Amygdala (tissue), 56 donors: ENCODE results near the gene ATP5MG.
"Not testable (repeated sequence)": the region's sequence is repeated elsewhere in the genome, so short reads cannot be mapped to it uniquely, and the experiment has no call there.

Source experiments
- DNase-seq, 56 donors: peaks; one replicate each; lab custom pipeline; 2025; lab: John Stamatoyannopoulos, UW

The ATP5MG gene

DNA sequence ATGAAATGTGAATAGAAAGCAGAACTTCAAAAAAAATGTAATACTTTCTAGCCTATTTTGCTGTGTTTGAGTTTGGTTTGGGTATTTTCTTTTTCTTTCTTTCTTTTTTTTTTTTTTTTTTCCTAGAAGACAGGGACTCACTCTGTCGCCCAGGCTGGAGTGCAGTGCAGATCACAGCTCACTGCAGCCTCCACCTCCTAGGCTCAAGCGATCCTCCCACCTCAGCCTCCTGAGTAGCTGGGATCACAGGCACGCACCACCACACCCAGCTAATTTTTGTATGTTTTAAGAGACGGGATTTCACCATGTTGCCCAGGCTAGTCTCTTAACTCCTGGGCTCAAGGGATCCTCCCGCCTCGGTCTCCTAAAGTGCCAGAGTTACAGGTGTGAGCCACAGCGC is 1.2 kb downstream of the ATP5MG start:
- not testable (repeated sequence) for DNase-seq

DNA sequence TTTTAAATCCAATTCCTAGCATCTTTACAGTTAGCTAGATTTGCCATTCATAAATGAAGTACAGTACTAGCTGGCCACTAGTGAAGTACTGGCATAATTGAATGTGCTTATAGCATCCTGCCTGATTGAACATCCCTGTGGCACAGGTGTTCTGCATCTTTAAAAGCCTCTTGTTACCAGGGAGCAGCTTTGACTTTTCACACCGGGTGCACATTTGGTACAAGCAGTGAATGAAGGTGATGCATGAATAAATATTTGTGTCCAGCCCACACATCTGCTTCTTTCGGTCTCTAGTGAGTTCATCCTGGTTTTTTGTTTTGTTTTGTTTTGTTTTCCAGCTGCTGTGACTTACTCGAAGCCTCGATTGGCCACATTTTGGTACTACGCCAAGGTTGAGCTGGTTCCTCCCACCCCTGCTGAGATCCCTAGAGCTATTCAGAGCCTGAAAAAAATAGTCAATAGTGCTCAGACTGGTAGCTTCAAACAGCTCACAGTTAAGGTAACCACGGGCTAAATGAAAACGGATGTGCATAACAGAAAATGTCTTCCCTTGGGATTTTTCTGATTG is 5.3 kb downstream of the ATP5MG start:
- DNase-seq: peak in 2 of 56 donors; percentile 2 to 7

DNA sequence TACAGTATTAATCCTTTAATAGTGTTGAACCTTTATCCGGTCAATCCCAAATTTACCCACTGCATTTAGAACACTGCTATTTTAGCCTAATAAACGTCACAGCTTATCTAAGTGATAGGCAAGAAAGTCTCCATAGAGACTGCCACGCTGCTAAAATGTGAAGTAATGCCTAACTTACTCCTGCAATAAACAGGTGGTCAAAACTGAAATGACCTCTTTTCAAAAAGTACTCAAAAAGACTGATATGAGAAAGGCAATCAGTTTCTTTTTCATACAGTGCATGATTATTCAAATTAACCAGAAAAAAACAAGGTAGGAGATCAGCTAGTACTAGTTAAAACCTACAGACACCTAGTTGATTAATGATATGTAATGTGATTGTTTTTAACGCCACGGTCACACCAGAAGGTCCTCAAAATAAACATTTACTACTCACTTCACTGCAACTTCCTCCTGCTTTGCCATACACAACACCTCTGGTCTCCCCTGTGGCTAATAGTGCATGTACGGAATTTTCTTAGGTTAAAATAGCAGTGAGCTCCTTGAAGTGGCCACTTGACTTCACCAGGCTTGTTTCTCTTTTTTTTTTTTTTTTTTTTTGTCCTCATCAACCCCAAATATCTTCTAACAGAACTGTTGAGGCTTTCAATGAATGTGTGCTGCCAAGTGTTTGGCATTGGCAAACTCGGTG is 8.8 kb downstream of the ATP5MG start:
- no peak for DNase-seq

DNA sequence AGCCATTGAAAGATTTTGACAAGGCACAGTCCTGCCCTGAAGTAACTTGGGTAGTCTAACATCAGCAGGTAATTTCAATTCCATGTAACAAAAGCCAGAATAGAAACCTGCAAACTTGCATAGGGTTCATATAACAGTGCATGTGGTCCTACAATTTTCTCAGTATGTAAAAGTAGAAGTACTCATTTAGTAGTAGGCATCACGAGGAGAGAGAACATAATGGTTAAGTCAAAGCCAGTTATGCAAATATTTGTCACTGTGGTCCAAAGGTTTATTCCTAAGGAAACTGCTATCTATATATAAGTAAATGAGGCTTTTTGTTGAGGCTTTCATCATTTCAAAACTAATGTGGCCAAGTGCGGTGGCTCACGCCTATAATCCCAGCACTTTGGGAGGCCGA is 10.1 kb downstream of the ATP5MG start:
- DNase-seq: no peak

DNA sequence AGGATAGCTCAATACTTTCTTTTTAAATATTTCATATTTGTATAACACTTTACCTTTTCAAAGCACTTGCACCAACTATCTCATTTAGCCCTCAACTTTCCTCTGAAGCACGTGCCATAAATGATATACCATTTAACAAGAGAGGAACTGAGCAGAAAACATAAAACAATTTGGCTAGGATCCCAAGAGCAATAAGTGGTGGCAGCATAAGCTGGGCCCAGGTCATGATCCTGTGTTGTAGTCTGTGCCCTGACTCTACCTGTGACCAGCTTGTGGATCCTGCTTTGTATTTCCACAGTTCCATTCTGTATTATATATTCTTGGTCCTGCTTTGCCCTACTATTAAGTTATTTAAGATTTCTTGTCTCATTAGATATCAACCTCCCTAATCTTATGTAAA is 11.5 kb downstream of the ATP5MG start:
- DNase-seq: no peak

DNA sequence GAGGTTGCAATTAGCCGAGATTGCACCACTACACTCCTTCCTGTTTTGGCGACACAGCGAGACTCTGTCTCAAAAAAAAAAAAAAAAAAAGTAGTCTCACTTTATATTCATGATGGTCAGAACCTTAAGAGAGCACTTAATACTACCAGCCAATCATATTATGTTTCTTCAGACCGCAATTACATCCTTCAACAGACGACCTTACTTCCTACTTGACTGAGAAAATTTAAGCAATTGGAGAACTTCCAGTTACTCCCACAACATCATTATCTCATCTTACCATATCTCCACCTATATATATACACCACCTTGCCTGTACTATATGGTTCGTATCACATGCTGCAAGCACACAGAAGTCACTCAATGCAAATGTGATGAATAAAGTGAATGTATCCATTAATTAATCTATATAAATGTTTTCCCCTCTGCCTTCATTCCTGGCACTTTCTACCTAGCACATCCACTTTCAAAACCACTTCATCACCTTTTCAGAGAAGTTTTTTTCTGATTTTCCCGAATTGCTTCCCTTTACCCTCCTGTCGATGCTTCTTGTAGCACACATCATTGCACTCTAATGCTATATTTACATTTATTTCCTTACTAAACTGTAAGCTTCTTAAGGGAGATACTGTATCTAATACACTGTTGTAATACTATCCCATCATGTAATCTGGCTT is 13.8 kb downstream of the ATP5MG start:
- no peak for DNase-seq

DNA sequence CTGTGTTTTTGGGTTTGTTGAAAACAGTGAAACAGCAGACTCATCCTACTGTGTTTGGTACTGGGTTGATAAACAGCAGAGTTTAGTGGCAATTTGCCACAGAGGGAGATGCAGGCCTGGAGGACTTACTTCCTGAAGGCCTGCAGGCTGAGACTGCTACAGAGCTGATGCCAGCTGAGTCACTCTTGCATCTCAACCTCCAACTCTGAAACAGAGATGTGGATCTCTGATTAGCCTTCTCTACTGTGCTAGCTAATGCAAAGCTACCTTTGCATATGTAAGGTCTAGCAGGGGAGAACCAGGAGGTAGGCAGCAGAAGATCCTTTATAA is 14.3 kb downstream of the ATP5MG start:
- peak in 4 of 56 donors; percentile 3 to 55 (median 7) for DNase-seq

DNA sequence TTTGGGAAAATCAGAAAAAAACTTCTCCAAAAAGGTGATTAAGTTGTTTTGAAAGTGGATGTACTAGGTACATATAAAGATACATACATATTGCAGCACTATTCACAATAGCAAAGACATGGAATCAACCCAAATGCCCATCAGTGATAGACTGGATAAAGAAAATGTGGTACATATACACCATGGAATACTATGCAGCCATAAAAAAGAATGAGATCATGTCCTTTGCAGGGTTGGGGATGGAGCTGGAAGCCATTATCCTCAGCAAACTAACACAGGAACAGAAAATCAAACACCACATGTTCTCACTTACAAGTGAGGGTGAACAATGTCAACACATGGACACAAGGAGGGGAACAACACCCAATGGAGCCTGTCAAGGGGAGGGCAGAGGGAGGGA is 15.5 kb downstream of the ATP5MG start:
- not testable (repeated sequence) for DNase-seq

DNA sequence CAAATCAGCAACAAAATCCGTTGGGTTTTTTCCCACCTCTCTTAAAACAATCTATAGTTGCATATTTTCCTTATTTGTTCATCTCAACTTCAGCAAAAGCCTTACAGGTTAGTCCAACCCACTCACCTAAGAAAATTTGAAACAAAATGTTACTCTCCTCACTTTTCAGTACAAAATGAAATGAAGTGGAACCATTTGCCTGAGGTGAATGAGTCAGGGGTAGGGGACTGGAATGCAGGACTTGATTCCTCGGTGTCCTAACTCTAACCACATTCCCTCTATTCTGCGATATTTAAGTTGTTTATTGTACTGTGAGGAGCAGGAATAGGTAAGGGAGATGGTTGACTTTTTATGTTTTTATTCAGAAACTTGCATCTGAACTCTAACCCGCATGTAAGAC is 16.4 kb downstream of the ATP5MG start:
- no peak for DNase-seq

DNA sequence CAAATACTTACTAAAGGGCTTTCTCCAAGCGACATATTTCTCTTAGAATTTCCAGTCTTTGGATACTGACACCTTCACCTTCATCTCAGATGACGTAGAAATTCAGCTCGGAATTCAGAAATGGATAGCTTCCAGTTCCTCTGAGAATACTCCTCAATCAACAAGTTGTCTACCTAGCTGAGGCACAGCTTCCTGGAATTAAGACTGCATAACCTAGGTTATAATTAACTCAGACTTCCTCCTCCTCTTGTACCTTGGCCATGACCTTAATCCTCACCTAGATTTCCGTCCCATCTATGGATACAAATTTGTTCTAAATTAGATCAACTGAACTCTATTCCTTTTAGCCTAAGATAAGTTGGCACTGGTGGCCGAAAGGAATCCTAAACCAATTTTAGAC is 17.4 kb downstream of the ATP5MG start:
- no peak for DNase-seq

DNA sequence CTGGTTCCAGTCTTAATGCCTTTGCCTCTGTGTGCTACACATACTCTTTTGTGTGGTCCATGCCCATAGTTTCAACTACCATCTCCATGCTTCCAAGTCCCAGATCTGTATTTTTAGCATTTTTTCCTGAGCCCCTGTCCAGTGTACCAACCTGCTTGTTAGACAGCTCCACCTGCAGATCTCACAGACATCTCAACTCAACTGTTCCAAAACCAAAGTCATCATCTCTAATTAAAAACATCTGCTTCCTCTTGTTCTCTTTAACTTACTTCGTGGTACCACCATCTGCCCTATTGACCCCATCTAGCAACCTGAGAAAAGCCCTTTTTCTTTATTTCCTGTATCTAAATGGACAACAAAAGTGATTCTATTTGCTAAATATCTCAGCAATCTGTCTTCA is 26.3 kb downstream of the ATP5MG start:
- DNase-seq: no peak

DNA sequence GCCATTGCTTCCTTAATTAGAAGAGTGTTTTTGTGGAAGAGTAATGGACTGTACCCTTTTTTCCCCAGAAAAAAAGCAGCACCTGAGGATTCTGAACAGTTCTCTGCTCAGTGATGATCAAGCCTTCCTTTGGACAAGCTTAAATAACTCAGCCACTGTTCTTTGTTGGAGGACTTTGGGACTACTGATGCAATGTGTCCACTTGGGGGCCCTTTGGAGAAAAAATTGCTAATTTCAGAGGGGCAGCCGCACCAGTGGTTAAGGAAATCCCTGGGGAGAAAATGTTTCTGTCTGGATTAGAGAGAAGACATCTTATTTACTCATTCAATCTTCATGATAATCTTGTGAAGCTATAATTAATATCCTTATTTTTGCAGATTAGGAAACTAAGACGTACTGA is 29.6 kb downstream of the ATP5MG start:
- DNase-seq: no peak

DNA sequence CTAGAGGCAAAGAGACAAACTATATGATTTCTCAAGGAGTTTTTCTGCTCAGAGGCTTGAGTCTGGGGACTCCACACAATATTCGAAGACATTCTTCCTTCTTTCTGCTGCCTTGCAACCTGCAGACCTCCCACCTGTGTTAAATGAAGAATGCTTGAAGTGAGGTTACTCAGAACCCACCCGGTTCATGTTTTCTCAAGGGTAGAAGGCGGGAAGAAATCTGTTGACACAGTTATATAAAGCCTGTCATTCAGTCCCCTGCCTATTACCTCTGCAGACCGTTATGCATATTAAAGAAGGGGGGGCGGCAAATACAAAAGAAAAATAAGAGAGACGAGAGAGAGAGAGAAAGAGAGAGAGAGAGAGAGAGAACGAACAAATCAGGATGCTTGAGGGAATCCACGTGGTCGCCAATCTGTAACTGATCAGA is 32.7 kb downstream of the ATP5MG start:
- DNase-seq: peak in 1 of 56 donors; percentile 15

DNA sequence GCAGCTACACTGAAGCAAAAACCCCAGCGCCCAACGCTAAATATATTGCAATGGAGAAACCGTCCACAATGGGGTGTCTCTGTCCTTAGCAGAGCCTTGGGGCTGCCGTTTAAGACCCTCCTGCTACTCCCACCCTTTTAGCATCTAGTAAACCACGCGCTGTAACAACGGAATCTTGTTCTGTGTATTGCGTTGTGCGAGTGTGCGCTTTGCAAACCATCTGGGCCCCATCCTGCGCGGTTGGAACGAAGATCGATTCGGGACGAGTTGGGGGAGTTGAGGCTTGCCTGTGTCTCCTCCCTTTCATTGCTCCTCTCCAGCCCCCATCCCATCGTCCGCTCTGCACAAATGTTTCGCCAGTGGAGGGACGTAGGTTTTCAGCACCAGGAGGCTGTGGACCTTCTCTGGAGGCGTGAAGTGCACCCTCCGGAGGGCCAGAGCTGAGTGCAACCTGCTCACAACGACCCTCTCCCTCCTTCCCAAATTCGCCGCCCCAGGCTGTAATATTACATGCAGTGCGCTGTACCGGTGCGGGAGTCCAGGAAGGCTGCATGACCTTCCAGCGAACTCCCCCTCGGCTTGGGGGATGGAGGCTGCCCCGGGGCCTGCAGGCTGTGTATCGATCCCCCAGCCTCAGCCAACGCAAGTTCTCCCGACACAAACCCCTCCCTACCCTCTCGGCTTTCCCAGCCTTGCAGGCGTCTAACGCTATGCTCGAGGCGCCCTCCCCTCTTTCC is 33.3 kb downstream of the ATP5MG start:
- DNase-seq: peak in 26 of 56 donors; percentile 31 to 74 (median 45)

DNA sequence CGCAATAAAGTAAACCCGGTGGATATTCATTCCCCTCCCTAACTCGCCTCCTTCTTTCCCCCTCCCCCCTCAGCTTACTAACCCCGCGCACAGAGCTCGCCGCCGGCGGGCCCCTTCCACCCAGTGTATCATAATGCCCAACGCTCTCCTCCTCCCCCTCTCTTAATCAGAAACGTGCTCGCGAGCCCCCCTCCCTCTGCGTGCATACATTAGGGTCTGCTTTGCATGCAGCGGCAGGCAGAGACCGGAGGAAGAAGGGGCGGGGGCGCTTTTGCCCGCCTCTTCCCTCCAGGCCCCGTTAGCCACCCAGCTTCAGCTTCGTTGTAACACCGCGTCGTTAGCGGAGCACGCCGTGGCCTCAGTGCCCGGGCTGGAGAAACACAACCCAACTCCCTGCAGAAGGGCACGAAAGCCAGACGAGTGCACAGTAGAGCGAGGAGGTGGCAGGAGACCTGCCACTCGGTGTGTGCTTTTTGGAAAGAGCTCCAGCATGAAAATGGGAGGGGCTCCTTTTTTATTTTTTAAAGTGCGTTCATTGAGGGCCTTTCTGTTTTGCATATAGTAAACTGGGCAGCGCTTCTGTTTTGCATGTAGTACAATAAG is 34.0 kb downstream of the ATP5MG start:
- peak in 31 of 56 donors; percentile 18 to 78 (median 58) for DNase-seq

DNA sequence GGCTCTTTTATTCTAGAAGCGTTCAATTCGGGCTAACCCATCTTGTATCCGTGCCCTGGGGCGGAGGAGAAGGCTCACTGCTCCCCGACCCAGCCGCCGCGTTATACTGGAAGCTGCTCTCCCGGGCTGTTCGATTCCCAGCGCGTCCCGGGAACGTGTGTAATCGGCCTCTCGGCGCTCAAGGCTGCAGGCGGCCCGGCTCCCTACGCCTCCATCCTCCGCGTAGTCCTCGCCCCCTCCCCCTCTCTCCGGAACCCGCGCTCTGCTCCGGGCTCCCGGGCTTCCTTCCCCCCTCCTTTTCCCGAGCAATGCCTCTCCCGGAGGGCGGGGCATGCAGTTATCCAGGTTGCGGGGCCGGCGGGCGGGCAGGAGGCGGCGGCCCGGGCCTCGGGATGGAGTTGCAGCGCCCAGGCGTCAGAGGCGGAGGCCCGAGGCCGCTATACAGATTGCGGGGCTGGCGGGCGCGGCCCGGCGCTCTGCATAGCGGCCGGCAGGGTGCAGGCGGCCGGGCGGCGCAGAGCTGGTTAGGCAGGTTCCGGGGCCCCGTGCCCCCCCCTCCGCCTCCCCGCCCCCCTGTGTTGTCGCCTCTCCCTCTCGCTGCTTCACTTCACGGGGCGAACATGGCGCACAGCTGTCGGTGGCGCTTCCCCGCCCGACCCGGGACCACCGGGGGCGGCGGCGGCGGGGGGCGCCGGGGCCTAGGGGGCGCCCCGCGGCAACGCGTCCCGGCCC is 34.7 kb downstream of the ATP5MG start, which contains the start of gene KMT2A:
Gene KMT2A (plus strand): TSS at position 600 of the 732 bp plus-strand sequence. CDS start 21 bp downstream, at position 621.
- peak in 54 of 56 donors; percentile 68 to 98 (median 94) for DNase-seq

DNA sequence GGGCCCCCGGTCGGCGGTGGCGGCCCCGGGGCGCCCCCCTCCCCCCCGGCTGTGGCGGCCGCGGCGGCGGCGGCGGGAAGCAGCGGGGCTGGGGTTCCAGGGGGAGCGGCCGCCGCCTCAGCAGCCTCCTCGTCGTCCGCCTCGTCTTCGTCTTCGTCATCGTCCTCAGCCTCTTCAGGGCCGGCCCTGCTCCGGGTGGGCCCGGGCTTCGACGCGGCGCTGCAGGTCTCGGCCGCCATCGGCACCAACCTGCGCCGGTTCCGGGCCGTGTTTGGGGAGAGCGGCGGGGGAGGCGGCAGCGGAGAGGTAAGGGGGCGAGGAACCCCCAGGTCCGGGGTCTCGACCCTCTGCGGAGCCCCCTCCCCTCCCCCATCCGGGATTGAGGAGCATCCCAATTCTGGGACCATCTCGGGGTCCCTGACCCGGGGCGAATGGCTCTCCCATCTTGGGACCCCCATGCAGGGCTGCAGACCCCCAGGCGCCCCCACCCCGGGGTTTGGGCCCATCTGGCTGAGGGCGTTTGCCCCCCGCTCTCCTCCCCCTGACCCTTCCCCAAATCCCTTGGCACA is 35.3 kb downstream of the ATP5MG start:
- peak in 2 of 56 donors; percentile 51 to 74 for DNase-seq

DNA sequence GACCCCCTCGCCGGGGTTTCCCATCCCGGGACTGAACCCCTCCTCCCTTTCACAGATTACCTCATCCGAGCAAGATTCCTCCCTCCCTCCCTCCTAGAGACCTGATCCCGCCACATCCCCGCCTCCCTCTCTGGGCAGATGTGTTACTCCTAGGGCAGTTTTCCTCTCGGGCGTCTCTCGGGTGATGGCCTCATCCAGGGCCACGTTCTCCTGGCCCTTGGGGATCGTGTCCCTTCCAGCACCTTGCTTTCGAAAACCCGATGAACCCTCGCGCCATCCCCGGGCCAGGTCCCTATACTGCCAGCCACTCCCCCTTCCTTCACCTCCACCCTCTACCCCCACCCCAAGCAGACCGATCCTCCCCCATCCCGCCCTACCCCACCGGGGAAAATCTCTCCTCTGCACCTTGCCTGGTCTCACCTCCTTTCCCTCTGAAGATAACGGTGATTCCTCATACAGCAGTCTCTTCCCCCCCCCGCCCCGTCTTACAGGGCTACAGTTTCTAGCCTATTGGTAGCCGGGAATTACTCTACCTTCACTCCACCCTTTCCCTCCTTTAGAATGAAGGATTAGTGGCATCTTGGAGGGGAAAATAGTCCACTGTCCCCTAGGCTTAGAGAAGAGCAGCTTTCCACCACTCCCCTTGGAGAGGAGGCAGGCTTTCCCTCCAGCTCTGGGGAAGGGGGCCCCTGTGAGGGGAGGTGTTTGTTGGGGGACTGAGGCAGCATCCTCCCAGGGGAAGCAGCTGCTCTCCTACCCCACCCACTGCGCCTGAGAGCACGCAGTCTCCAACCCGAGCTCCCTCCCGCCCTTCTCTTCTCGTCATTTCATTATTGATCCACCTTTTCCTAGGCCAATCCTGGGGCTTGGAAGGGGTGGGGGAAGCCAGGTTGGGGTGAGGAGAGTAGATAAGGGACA is 36.1 kb downstream of the ATP5MG start:
- DNase-seq: peak in 18 of 56 donors; percentile 9 to 74 (median 32)
